Inflammatory macrophage treated with lipopolysaccharide for 4 hours (primary cell): ENCODE measurements around the gene KLHL25.

Experiments used
- DNase-seq: peaks from one replicate; pipeline ENCODE4 v3.0.0-alpha.2; 2020

Gene KLHL25

GRCh38 chr15:85758655-85758978 is 36.1 kb downstream of the KLHL25 start:
- DNase-seq = no peak

- DNase-seq = no peak
Measured at GRCh38 chr15:85757939-85758654, 36.6 kb downstream of the KLHL25 start.

- no peak for DNase-seq
Measured at GRCh38 chr15:85757073-85757938, 37.4 kb downstream of the KLHL25 start.

GRCh38 chr15:85756411-85757072 is 38.2 kb downstream of the KLHL25 start:
- peak; percentile 72 for DNase-seq

- no peak for DNase-seq
Measured at GRCh38 chr15:85755942-85756341, 38.8 kb downstream of the KLHL25 start.

- DNase-seq = no peak
Measured at GRCh38 chr15:85755471-85755870, 39.3 kb downstream of the KLHL25 start.

- DNase-seq = no peak
Measured at GRCh38 chr15:85754989-85755388, 39.7 kb downstream of the KLHL25 start.

- DNase-seq = no peak
Measured at GRCh38 chr15:85753791-85754452, 40.8 kb downstream of the KLHL25 start.

GRCh38 chr15:85753261-85753660 is 41.5 kb downstream of the KLHL25 start:
- no peak for DNase-seq

- no peak for DNase-seq
Measured at GRCh38 chr15:85752491-85752961, 42.2 kb downstream of the KLHL25 start.

GRCh38 chr15:85752124-85752475 is 42.6 kb downstream of the KLHL25 start:
- no peak for DNase-seq

- DNase-seq = no peak
Measured at GRCh38 chr15:85751291-85752123, 43.2 kb downstream of the KLHL25 start.

GRCh38 chr15:85750319-85751290 is 44.1 kb downstream of the KLHL25 start:
- no peak for DNase-seq

- no peak for DNase-seq
Measured at GRCh38 chr15:85749261-85750151, 45.2 kb downstream of the KLHL25 start.

GRCh38 chr15:85748729-85749128 is 46.0 kb downstream of the KLHL25 start:
- no peak for DNase-seq

- DNase-seq = no peak
Measured at GRCh38 chr15:85748176-85748575, 46.5 kb downstream of the KLHL25 start.

GRCh38 chr15:85746641-85747040 is 48.1 kb downstream of the KLHL25 start:
- DNase-seq = no peak

- DNase-seq = no peak
Measured at GRCh38 chr15:85745525-85746150, 49.1 kb downstream of the KLHL25 start.

- no peak for DNase-seq
Measured at GRCh38 chr15:85745023-85745422, 49.7 kb downstream of the KLHL25 start.
